ENCODE results near the gene SPTBN1.

Gene SPTBN1

GRCh38 chr2:54586494-54586893 lies 130.4 kb downstream of the SPTBN1 start:
- Mint-ChIP-seq H3K4me1 (ENCODE audit: low read depth) (peaks cover 82% of the 10 kb centered on the region), H3K9me3 (no peaks in the 10 kb centered on the region), H3K27me3 (ENCODE audit: low read depth) (no peaks in the 10 kb centered on the region), H3K27ac (no peak overlapping the region), H3K36me3 (ENCODE audit: low read depth) (peaks cover 22% of the 10 kb centered on the region), H3K4me3 (no peak overlapping the region)

- Mint-ChIP-seq H3K36me3 (ENCODE audit: low read depth) (peaks cover 24% of the 10 kb centered on the region), H3K9me3 (no peaks in the 10 kb centered on the region), H3K27ac (peak overlapping the region; percentile 79), H3K4me1 (ENCODE audit: low read depth) (peaks cover 77% of the 10 kb centered on the region), H3K27me3 (ENCODE audit: low read depth) (no peaks in the 10 kb centered on the region), H3K4me3 (peak overlapping the region; percentile 19)
Observed at GRCh38 chr2:54587171-54588016, 131.3 kb downstream of the SPTBN1 start.

- Mint-ChIP-seq H3K27ac (peak overlapping the region; percentile 79), H3K4me3 (peak overlapping the region; percentile 37), H3K27me3 (ENCODE audit: low read depth) (no peaks in the 10 kb centered on the region), H3K4me1 (ENCODE audit: low read depth) (peaks cover 76% of the 10 kb centered on the region), H3K9me3 (no peaks in the 10 kb centered on the region), H3K36me3 (ENCODE audit: low read depth) (peaks cover 23% of the 10 kb centered on the region)
Observed at GRCh38 chr2:54588244-54588899, 132.2 kb downstream of the SPTBN1 start.

GRCh38 chr2:54589038-54589339 lies 132.9 kb downstream of the SPTBN1 start:
- Mint-ChIP-seq H3K27me3 (ENCODE audit: low read depth) (no peaks in the 10 kb centered on the region), H3K4me1 (ENCODE audit: low read depth) (peaks cover 73% of the 10 kb centered on the region), H3K36me3 (ENCODE audit: low read depth) (peaks cover 25% of the 10 kb centered on the region), H3K9me3 (no peaks in the 10 kb centered on the region), H3K27ac (peak overlapping the region; percentile 80), H3K4me3 (peak overlapping the region; percentile 47)

GRCh38 chr2:54589340-54590215 lies 133.5 kb downstream of the SPTBN1 start:
- Mint-ChIP-seq H3K4me3 (peak overlapping the region; percentile 47), H3K4me1 (ENCODE audit: low read depth) (peaks cover 71% of the 10 kb centered on the region), H3K9me3 (no peaks in the 10 kb centered on the region), H3K27me3 (ENCODE audit: low read depth) (no peaks in the 10 kb centered on the region), H3K27ac (peak overlapping the region; percentile 80), H3K36me3 (ENCODE audit: low read depth) (peaks cover 21% of the 10 kb centered on the region)

- Mint-ChIP-seq H3K27me3 (ENCODE audit: low read depth) (no peaks in the 10 kb centered on the region), H3K4me1 (ENCODE audit: low read depth) (peaks cover 72% of the 10 kb centered on the region), H3K4me3 (peak overlapping the region; percentile 26), H3K9me3 (no peaks in the 10 kb centered on the region), H3K27ac (peak overlapping the region; percentile 72), H3K36me3 (ENCODE audit: low read depth) (peaks cover 20% of the 10 kb centered on the region)
Observed at GRCh38 chr2:54590216-54591120, 134.3 kb downstream of the SPTBN1 start.

GRCh38 chr2:54591551-54591950 lies 135.4 kb downstream of the SPTBN1 start:
- H3K36me3 Mint-ChIP-seq (ENCODE audit: low read depth), result peaks cover 28% of the 10 kb centered on the region

GRCh38 chr2:54593249-54593648 lies 137.1 kb downstream of the SPTBN1 start:
- Mint-ChIP-seq H3K4me3 (no peak overlapping the region), H3K9me3 (no peaks in the 10 kb centered on the region), H3K27me3 (ENCODE audit: low read depth) (no peaks in the 10 kb centered on the region), H3K27ac (peak overlapping the region; percentile 71), H3K4me1 (ENCODE audit: low read depth) (peaks cover 75% of the 10 kb centered on the region), H3K36me3 (ENCODE audit: low read depth) (peaks cover 24% of the 10 kb centered on the region)

More at GRCh38 chr2:54591551-54591950, 135.4 kb downstream of the SPTBN1 start:
- no peaks in the 10 kb centered on the region for H3K9me3 Mint-ChIP-seq
- H3K27ac Mint-ChIP-seq, result peak overlapping the region; percentile 72
- H3K27me3 Mint-ChIP-seq (ENCODE audit: low read depth), result no peaks in the 10 kb centered on the region
- H3K4me3 Mint-ChIP-seq, result no peak overlapping the region
- H3K4me1 Mint-ChIP-seq (ENCODE audit: low read depth), result peaks cover 75% of the 10 kb centered on the region

GRCh38 chr2:54594048-54594447 lies 137.9 kb downstream of the SPTBN1 start:
- H3K9me3 Mint-ChIP-seq, result no peaks in the 10 kb centered on the region
- peaks cover 30% of the 10 kb centered on the region for H3K36me3 Mint-ChIP-seq (ENCODE audit: low read depth)
- H3K27ac Mint-ChIP-seq, result no peak overlapping the region
- no peak overlapping the region for H3K4me3 Mint-ChIP-seq
- H3K27me3 Mint-ChIP-seq (ENCODE audit: low read depth), result no peaks in the 10 kb centered on the region
- H3K4me1 Mint-ChIP-seq (ENCODE audit: low read depth), result peaks cover 76% of the 10 kb centered on the region

- peak overlapping the region; percentile 94 for H3K27ac Mint-ChIP-seq
- H3K36me3 Mint-ChIP-seq (ENCODE audit: low read depth), result peaks cover 43% of the 10 kb centered on the region
- peak overlapping the region; percentile 75 for H3K4me3 Mint-ChIP-seq
- no peaks in the 10 kb centered on the region for H3K9me3 Mint-ChIP-seq
- no peaks in the 10 kb centered on the region for H3K27me3 Mint-ChIP-seq (ENCODE audit: low read depth)
- H3K4me1 Mint-ChIP-seq (ENCODE audit: low read depth), result peaks cover 80% of the 10 kb centered on the region
Observed at GRCh38 chr2:54595161-54595803, 139.2 kb downstream of the SPTBN1 start.

GRCh38 chr2:54595999-54596902 lies 140.1 kb downstream of the SPTBN1 start:
- Mint-ChIP-seq H3K4me3 (peak overlapping the region; percentile 75), H3K4me1 (ENCODE audit: low read depth) (peaks cover 79% of the 10 kb centered on the region), H3K27me3 (ENCODE audit: low read depth) (no peaks in the 10 kb centered on the region), H3K27ac (peak overlapping the region; percentile 94), H3K36me3 (ENCODE audit: low read depth) (peaks cover 46% of the 10 kb centered on the region), H3K9me3 (no peaks in the 10 kb centered on the region)

GRCh38 chr2:54597153-54597848 lies 141.2 kb downstream of the SPTBN1 start:
- Mint-ChIP-seq H3K4me3 (peak overlapping the region; percentile 68), H3K27me3 (ENCODE audit: low read depth) (no peaks in the 10 kb centered on the region), H3K4me1 (ENCODE audit: low read depth) (peaks cover 84% of the 10 kb centered on the region), H3K36me3 (ENCODE audit: low read depth) (peaks cover 48% of the 10 kb centered on the region), H3K9me3 (no peaks in the 10 kb centered on the region), H3K27ac (peak overlapping the region; percentile 94)

All from T-helper 1 cell treated with Interleukin-12 subunit alpha and Interleukin-12 subunit beta and Interleukin-4 antibody, amounts not matched to agents 30 μg/mL and 1 μg/mL, for 36 hours (primary cell).